Endodermal cell (in vitro differentiated cells): ENCODE results near the gene AHSG. TPM values are rescaled to one million over a fixed set of nuclear protein-coding genes. Genes with fewer than 3 reads are reported as not detected.

Experiments
- DNase-seq: peaks from one replicate; pipeline ENCODE4 v3.0.0-alpha.2; 2017
- H3K27ac ChIP-seq: 2 replicates; pipeline ENCODE4 v1.5.1; 2013; ENCODE audit warnings: mild to moderate bottlenecking, low read depth, low read length, moderate library complexity
- H3K27me3 ChIP-seq: 2 replicates; pipeline ENCODE4 v1.6.1; 2013; ENCODE audit warnings: mild to moderate bottlenecking, low read length, moderate library complexity; ENCODE audit not compliant: insufficient read depth, control insufficient read depth, poor library complexity, severe bottlenecking
- H3K36me3 ChIP-seq: 2 replicates; pipeline ENCODE4 v1.7.0; 2013; ENCODE audit warnings: mild to moderate bottlenecking, low read length, moderate library complexity; ENCODE audit not compliant: control insufficient read depth, insufficient read depth
- H3K4me1 ChIP-seq: one replicate; pipeline ENCODE4 v1.7.0; 2013; ENCODE audit warnings: low read length; ENCODE audit not compliant: control insufficient read depth, insufficient read depth
- H3K4me3 ChIP-seq: 2 replicates; pipeline ENCODE4 v1.5.1; 2013; ENCODE audit warnings: mild to moderate bottlenecking, low read length, moderate library complexity
- H3K9ac ChIP-seq: 2 replicates; pipeline ENCODE4 v1.6.1; 2013; ENCODE audit warnings: mild to moderate bottlenecking, low read length, moderate library complexity; ENCODE audit not compliant: poor library complexity, severe bottlenecking; ENCODE audit errors: extremely low read depth
- H3K9me3 ChIP-seq: 2 replicates; pipeline ENCODE4 v1.6.1; 2013; ENCODE audit warnings: mild to moderate bottlenecking, low read length, moderate library complexity; ENCODE audit not compliant: control insufficient read depth
- H3K27ac Mint-ChIP-seq: 2 replicates; pipeline ENCODE4 v1.8.0; 2020; ENCODE audit warnings: mixed read lengths
- H3K27me3 Mint-ChIP-seq: 2 replicates; pipeline ENCODE4 v1.8.0; 2021; ENCODE audit warnings: mild to moderate bottlenecking, mixed read lengths; ENCODE audit not compliant: insufficient read depth
- H3K36me3 Mint-ChIP-seq: 2 replicates; pipeline ENCODE4 v1.8.0; 2020; ENCODE audit warnings: low read depth, mixed read lengths
- H3K4me1 Mint-ChIP-seq: 2 replicates; pipeline ENCODE4 v1.8.0; 2020; ENCODE audit warnings: mixed read lengths
- H3K4me3 Mint-ChIP-seq: 2 replicates; pipeline ENCODE4 v1.8.0; 2020; ENCODE audit warnings: mild to moderate bottlenecking, moderate library complexity, mixed read lengths
- H3K9me3 Mint-ChIP-seq: 2 replicates; pipeline ENCODE4 v1.8.0; 2020; ENCODE audit warnings: mild to moderate bottlenecking, mixed read lengths
- WGBS, 2 experiments: methylation state at CpG; one replicate each; pipeline versions ENCODE4 v1.1.5 to v1.1.7; 2013; ENCODE audit warnings: missing lambda C conversion rate in 2 of 2, mixed read lengths in 1 of 2; ENCODE audit not compliant: insufficient coverage in 1 of 2, insufficient read length in 1 of 2; 5-methylcytosine and 5-hydroxymethylcytosine counted together
- total RNA-seq, 2 donors: library from RNA; stranded (reverse); fragmentation: NEBNext Ultra II Directional in 1 of 2; extraction: Animal tissue kit (Norgen Biotek cat#: 25700) in 1 of 2; gene quantifications; 2 replicates in 1 of 2; 3 replicates in 1 of 2; pipeline ENCODE4 v1.2.1, GENCODE V29; 2021
- TF ChIP-seq, protein P1 (sequence below): fragments of 200-600 bp; sonication (generic); conservative IDR thresholded peaks from 2 replicates; pipeline ENCODE4 v1.5.0; 2021; ENCODE audit warnings: antibody characterized with exemption, mild to moderate bottlenecking

AHSG gene
- total RNA-seq, 2 donors from 2014 or later: not detected

DNA sequence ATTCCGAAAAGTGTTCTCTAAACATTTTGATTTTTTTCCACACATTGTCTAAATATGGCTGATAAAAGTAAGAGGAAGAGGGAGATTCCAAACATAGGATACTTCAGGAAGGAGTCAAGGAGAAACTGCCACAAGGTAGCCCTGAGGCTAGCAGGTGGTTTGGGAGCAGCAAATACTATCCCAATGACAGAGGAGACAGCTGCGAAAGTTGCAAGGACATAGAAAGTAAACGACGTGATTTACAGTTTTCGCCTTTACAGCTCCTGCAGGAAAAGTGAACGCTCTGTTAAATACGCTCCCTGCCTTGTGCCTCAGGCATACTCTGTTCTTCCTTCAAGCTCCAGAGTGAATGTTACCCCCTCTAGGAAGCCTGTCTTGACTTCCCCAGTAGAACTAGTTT, 23.7 kb downstream of the AHSG start:
- DNase-seq: no peak
- H3K27me3 ChIP-seq: no peaks in the 10 kb centered on the region
- H3K4me1 ChIP-seq: no peaks in the 10 kb centered on the region
- H3K27ac ChIP-seq: no peak overlapping the region
- TF ChIP-seq, protein P1, sequence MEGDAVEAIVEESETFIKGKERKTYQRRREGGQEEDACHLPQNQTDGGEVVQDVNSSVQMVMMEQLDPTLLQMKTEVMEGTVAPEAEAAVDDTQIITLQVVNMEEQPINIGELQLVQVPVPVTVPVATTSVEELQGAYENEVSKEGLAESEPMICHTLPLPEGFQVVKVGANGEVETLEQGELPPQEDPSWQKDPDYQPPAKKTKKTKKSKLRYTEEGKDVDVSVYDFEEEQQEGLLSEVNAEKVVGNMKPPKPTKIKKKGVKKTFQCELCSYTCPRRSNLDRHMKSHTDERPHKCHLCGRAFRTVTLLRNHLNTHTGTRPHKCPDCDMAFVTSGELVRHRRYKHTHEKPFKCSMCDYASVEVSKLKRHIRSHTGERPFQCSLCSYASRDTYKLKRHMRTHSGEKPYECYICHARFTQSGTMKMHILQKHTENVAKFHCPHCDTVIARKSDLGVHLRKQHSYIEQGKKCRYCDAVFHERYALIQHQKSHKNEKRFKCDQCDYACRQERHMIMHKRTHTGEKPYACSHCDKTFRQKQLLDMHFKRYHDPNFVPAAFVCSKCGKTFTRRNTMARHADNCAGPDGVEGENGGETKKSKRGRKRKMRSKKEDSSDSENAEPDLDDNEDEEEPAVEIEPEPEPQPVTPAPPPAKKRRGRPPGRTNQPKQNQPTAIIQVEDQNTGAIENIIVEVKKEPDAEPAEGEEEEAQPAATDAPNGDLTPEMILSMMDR: no peak
- Mint-ChIP-seq H3K4me1 (peaks cover 16% of the 10 kb centered on the region), H3K36me3 (no peaks in the 10 kb centered on the region), H3K4me3 (no peak overlapping the region), H3K27me3 (peaks cover 17% of the 10 kb centered on the region), H3K9me3 (peaks cover 3% of the 10 kb centered on the region), H3K27ac (no peak overlapping the region)
- no peaks in the 10 kb centered on the region for H3K36me3 ChIP-seq
- H3K4me3 ChIP-seq: no peak overlapping the region
- 91 to 95% methylated on average over 7 of the region's 7 CpGs for WGBS, 2 experiments
- H3K9ac ChIP-seq: no peak overlapping the region
- no peaks in the 10 kb centered on the region for H3K9me3 ChIP-seq

DNA sequence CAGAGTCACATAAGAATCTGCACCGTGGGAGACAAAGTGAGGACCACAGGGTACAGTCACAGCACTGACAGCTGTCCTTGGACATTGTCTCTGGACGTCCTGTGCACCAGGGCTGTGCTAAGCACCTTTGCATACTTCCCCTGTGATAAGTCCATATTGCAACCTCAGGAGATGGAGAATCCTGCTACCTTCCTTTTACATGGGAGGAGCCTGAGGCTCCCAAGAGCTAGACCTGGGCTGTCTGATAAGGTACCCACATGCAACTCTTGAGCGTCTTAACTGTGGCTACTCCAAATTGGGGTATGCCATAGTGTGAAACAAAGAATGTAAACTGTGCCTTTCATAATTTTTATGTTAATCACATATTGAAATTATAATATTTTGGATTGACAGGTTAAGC, 24.8 kb downstream of the AHSG start:
- Histone ChIP-seq H3K9me3 (no peaks in the 10 kb centered on the region), H3K27me3 (no peaks in the 10 kb centered on the region), H3K9ac (no peak overlapping the region), H3K4me1 (no peaks in the 10 kb centered on the region), H3K4me3 (no peak overlapping the region), H3K36me3 (no peaks in the 10 kb centered on the region), H3K27ac (no peak overlapping the region)
- no peak for DNase-seq
- WGBS, 2 experiments: 80 to 89% methylated on average over 2 to 3 of the region's 3 CpGs
- H3K9me3 Mint-ChIP-seq: peaks cover 3% of the 10 kb centered on the region
- H3K27me3 Mint-ChIP-seq: peaks cover 24% of the 10 kb centered on the region
- no peak overlapping the region for H3K27ac Mint-ChIP-seq
- H3K4me1 Mint-ChIP-seq: peaks cover 16% of the 10 kb centered on the region
- no peaks in the 10 kb centered on the region for H3K36me3 Mint-ChIP-seq
- TF ChIP-seq, protein P1: no peak
- no peak overlapping the region for H3K4me3 Mint-ChIP-seq

DNA sequence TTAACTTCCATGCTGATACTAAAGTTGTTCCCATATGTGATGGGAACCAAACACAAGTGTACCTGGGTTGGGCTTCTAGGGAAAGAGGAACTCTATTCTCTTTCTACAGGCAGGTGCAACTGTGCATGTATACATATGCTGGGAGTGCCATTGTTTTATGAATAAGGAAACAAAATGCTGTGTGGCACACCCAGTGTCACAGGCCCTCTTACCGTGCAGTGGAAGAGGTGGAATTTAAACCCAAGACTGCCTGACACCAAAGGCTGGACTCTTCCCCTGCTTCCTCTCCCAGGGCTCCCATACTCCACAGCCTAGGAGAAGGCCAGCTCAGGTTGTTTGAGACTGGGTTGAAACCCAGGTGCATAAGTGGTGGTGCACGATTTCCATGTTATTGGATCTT, 25.4 kb downstream of the AHSG start:
- Histone ChIP-seq H3K9ac (no peak overlapping the region), H3K4me1 (no peaks in the 10 kb centered on the region), H3K27ac (no peak overlapping the region), H3K36me3 (no peaks in the 10 kb centered on the region), H3K27me3 (no peaks in the 10 kb centered on the region), H3K4me3 (no peak overlapping the region), H3K9me3 (no peaks in the 10 kb centered on the region)
- peaks cover 21% of the 10 kb centered on the region for H3K4me1 Mint-ChIP-seq
- 80 to 91% methylated on average over 1 to 2 of the region's 2 CpGs for WGBS, 2 experiments
- H3K27ac Mint-ChIP-seq: no peak overlapping the region
- DNase-seq: no peak
- no peaks in the 10 kb centered on the region for H3K36me3 Mint-ChIP-seq
- peaks cover 25% of the 10 kb centered on the region for H3K27me3 Mint-ChIP-seq
- peaks cover 3% of the 10 kb centered on the region for H3K9me3 Mint-ChIP-seq
- no peak overlapping the region for H3K4me3 Mint-ChIP-seq
- TF ChIP-seq, protein P1: no peak
